HG02571 (cell line): ENCODE results near the gene LYSET.
"Not testable (repeated sequence)": the region's sequence is repeated elsewhere in the genome, so short reads cannot be mapped to it uniquely, and the experiment has no call there.

ENCODE experiments used
- ATAC-seq: cut with Tn5 transposase; IDR thresholded peaks from one replicate; pipeline ENCODE4 v1.9.1; 2021; ENCODE audit warnings: mild to moderate bottlenecking, moderate library complexity; ENCODE audit not compliant: unreplicated experiment

The LYSET gene

DNA sequence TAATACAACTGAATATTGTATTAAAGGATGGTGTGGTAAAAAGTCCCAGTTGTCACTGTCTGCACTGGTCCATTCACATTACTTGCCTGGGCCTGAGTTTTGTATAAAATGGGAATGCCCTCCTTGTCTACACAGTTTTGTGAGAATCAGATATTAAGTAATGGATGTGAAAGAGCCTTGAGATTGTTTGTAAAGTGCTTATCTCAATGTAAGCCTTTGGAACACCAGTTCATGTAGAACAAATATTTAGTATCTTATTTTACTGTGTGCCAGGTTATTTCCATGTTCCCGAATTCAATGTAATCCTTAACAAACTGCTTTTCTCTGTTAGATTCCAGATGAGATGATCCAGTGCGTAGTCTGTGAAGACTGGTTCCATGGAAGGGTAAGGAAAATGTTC is 29.5 kb downstream of the LYSET start:
- ATAC-seq = no peak

DNA sequence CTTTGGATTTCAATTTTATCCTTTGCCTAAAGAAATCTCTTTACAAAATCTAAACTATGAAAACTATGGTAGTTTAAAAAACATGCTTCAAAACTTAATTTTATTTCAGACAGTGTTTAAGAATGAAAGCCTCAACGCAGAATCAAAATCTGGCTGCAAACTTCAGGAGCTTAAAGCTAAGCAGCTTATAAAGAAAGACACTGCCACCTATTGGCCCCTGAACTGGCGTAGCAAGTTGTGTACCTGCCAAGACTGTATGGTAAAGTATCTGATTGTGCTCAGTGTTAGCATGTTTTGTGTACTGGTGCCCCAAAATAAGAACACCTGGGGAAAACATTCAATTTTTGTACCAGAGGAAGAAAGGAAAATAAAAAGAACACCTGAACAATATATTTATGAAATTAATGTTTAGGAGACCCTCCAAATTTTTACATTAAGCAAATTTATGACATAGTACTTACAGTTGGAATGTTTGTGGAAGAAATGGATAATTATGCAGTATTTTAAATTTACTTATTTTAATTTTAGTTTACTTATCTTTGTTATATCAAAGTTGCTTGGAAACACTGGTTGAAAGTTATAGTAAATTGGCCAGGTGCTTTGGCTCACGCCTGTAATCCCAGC is 34.1 kb downstream of the LYSET start:
- no peak for ATAC-seq

DNA sequence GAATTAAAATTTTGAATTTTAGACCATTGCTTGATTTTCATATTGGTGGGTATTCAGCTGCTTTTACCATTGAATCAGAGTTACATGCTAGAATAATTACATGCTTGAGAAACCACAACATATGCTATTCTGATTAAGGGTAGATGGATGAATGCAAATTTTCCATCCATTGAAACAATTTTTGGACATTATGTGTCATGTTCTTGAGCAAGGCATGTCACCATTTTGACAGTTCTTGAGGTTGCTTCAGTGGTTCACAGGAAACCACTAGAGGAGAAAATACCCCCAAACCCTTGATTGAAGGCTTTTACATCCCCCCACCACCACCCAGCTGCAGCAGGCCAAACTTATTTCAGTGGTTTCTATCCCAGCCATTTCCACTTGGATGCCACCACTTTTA is 35.4 kb downstream of the LYSET start:
- ATAC-seq = no peak

DNA sequence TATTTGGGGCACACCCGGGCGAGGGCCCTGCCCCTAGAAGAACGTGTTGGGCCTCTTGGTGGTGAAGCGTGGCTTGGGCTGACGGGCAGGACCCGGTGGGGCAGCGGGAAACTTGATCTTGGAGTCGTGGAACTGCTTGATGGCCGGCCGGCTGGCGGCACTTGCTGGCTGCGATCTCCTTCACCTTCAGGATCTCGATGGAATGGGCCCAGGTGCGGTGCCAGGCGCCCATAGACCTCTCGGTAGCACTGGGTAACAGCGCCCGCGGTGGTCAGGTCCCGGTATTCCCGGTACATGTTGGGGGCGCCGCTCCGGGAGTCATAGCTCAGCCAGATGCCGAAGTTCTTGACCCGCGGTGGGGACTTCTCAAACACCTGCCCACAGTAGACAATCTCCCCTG is 38.4 kb downstream of the LYSET start:
- ATAC-seq = no peak

DNA sequence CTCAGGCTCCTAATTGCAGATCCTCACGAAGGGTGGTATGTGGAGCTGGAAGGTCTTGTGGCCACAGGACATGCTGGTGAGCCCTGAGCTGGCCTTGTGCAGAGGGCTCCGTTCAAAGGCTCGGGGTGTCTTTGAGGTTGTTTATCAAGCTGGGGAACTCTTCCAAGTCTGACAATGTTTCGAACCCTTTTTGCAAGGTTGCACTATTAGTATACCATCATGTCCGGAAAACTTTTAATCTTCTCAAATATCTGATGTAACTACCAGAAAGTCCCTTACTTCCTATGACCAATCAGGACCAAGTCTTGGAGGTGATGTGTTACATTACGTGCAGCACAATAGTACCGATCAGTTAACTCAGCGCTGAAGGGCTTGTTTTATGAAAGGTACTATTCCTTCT is 43.4 kb downstream of the LYSET start:
- no peak for ATAC-seq

DNA sequence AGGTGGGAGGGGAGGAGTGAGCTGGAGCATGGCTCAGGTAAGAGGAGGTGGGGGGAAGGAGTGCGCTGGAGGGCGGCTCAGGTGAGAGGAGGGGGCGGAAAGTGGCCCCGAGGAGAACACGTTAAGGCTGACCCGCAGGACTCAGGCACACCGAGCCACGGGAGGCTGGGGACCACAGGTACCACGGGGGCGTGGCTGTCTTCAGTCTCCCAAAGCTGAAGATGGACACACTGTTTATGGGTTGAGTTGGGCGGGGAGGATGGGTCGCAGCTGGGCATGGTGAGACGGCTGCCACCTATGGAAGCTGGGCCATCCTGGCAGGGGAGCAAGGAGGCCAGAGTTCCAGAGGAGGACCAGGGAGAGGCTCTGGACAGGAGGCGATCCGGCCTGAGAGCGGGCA is 45.4 kb downstream of the LYSET start:
- no peak for ATAC-seq

DNA sequence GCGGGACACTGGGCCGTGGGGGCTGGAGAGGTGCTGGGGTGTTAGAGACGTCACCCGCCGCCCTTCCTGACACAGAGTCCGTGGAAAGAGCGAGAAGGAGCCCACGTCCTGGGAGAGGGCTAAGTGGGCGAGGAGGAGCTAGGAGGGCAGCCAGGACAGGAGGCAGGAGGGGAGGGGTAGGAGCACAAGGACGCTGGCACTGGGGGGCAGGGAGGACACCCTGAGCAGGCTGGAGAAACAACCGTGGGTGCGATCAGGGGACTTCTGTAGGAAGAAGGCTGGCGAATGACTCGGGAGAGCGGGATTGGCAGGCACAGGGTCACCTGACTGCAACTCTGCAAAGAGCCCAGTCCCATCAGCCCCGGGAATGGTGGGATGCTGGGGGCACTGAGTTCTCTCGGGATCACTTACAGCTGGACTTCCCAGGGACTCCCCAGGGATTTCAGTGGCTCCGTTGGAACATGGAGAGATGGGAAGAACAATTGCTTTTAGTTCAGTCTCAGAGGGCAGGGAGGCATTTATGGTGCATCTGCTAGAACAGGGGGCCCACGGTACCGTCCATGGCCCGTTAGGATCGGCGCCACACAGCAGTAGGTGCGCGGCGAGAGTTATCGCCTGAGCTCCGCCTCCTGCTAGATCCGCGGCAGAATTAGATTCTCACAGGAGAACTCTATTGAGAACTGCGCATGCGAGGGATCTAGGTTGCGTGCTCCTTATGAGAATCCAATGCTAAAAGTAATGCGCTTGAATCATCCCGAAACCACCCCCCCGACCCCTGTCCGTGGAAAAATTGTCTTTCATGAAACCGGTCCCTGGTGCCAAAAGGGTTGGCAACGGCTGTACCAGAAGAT is 46.2 kb downstream of the LYSET start:
- no peak for ATAC-seq

- ATAC-seq = no peak
Observed at GRCh38 chr14:93232159-93232558, 47.0 kb downstream of the LYSET start.

- ATAC-seq = not testable (repeated sequence)
Observed at GRCh38 chr14:93233078-93233477, 48.0 kb downstream of the LYSET start.

DNA sequence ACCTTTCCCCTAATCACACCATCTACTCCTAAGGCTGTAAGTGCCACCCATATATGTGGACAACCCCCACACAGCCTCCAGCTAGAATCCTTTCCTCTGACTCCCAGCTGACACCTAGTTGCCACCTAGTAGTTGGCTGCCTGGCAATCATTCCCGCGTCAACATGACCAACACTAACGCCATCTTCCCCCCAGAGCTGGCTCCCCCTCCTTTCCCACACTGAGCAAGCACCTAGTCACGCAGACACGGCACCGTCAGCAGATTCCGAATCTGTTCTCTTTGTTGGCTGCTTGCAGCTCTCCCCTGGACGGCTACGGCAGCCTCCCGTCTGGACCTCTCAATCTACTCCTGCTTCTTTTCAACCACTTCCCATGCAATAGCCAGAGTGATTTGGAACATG is 49.7 kb downstream of the LYSET start:
- ATAC-seq = no peak
